Stimulated activated CD8-positive, alpha-beta memory T cell treated with anti-CD3 and anti-CD28 coated beads, Interleukin-15, amount 100 ng/mL, for 4 hours (primary cell): Measurements from ENCODE around the gene ALPP.
"Not testable (repeated sequence)": the region's sequence is repeated elsewhere in the genome, so short reads cannot be mapped to it uniquely, and the experiment has no call there.

Experiments used
- DNase-seq, 2 donors: peaks; one replicate each; pipeline ENCODE4 v3.0.0-alpha.2; 2020; ENCODE audit warnings: low read depth in 2 of 2

The ALPP gene

GRCh38 chr2:232422051-232422450, 43.5 kb downstream of the ALPP start:
- no peak for DNase-seq

- not testable (repeated sequence) for DNase-seq
Observed at GRCh38 chr2:232422996-232423395, 44.4 kb downstream of the ALPP start.

- not testable (repeated sequence) for DNase-seq
Observed at GRCh38 chr2:232423407-232423806, 44.9 kb downstream of the ALPP start.

- no peak for DNase-seq
Observed at GRCh38 chr2:232431705-232432590, 53.4 kb downstream of the ALPP start.
